CD4-positive, alpha-beta T cell treated with Interleukin-2 at 100 ng/mL for 4 hours (primary cell): ENCODE results near the gene TRAPPC12.
A peak's percentile ranks its signal among the peaks of the same experiment; 100 is the strongest.
"Not testable (repeated sequence)": the region's sequence is repeated elsewhere in the genome, so short reads cannot be mapped to it uniquely, and the experiment has no call there.

Experiments used
- DNase-seq: peaks from one replicate; pipeline ENCODE4 v3.0.0-alpha.2; 2020; ENCODE audit warnings: low spot score

The TRAPPC12 gene

GRCh38 chr2:3379647-3380534 lies at the start of gene TRAPPC12:
Gene TRAPPC12, plus strand, starts transcription at chr2:3379694. Its CDS starts 7,930 bp downstream, at chr2:3387624.
- peak; percentile 93 for DNase-seq

GRCh38 chr2:3332133-3332532 lies 47.4 kb upstream of the TRAPPC12 start:
- no peak for DNase-seq

- DNase-seq: no peak
Observed at GRCh38 chr2:3334392-3335345, 44.8 kb upstream of the TRAPPC12 start.

- DNase-seq: no peak
Observed at GRCh38 chr2:3336844-3337243, 42.6 kb upstream of the TRAPPC12 start.

GRCh38 chr2:3338340-3338739 lies 41.2 kb upstream of the TRAPPC12 start:
- no peak for DNase-seq

- no peak for DNase-seq
Observed at GRCh38 chr2:3340144-3340543, 39.4 kb upstream of the TRAPPC12 start.

- DNase-seq: no peak
Observed at GRCh38 chr2:3341336-3341735, 38.2 kb upstream of the TRAPPC12 start.

GRCh38 chr2:3342324-3342723 lies 37.2 kb upstream of the TRAPPC12 start:
- DNase-seq: no peak

GRCh38 chr2:3343012-3343411 lies 36.5 kb upstream of the TRAPPC12 start:
- no peak for DNase-seq

- no peak for DNase-seq
Observed at GRCh38 chr2:3344897-3345296, 34.6 kb upstream of the TRAPPC12 start.

GRCh38 chr2:3345621-3346020 lies 33.9 kb upstream of the TRAPPC12 start:
- no peak for DNase-seq

GRCh38 chr2:3348767-3349166 lies 30.7 kb upstream of the TRAPPC12 start:
- DNase-seq: no peak

- DNase-seq: no peak
Observed at GRCh38 chr2:3349211-3349693, 30.2 kb upstream of the TRAPPC12 start.

GRCh38 chr2:3354986-3355385 lies 24.5 kb upstream of the TRAPPC12 start:
- no peak for DNase-seq

GRCh38 chr2:3355951-3356569 lies 23.4 kb upstream of the TRAPPC12 start:
- no peak for DNase-seq

- DNase-seq: no peak
Observed at GRCh38 chr2:3356799-3357198, 22.7 kb upstream of the TRAPPC12 start.

- not testable (repeated sequence) for DNase-seq
Observed at GRCh38 chr2:3357446-3357845, 22.0 kb upstream of the TRAPPC12 start.

GRCh38 chr2:3357926-3358325 lies 21.6 kb upstream of the TRAPPC12 start:
- no peak for DNase-seq

GRCh38 chr2:3361518-3362389 lies 17.7 kb upstream of the TRAPPC12 start:
- DNase-seq: no peak

GRCh38 chr2:3365219-3365618 lies 14.3 kb upstream of the TRAPPC12 start:
- no peak for DNase-seq

GRCh38 chr2:3368261-3368722 lies 11.2 kb upstream of the TRAPPC12 start:
- no peak for DNase-seq
